ENCODE data around the gene FLT4.

Gene FLT4

GRCh38 chr5:180640861-180641565, 8.4 kb downstream of the FLT4 start:
- DNase-seq: no peak

GRCh38 chr5:180640611-180640860, 8.9 kb downstream of the FLT4 start:
- no peak for DNase-seq

GRCh38 chr5:180639741-180640610, 9.4 kb downstream of the FLT4 start:
- DNase-seq: no peak

- DNase-seq: no peak
Measured at GRCh38 chr5:180639287-180639686, 10.1 kb downstream of the FLT4 start.

- DNase-seq: no peak
Measured at GRCh38 chr5:180637962-180638680, 11.3 kb downstream of the FLT4 start.

GRCh38 chr5:180636403-180637075, 12.9 kb downstream of the FLT4 start:
- no peak for DNase-seq

- DNase-seq: no peak
Measured at GRCh38 chr5:180636016-180636402, 13.4 kb downstream of the FLT4 start.

GRCh38 chr5:180633283-180634177, 15.9 kb downstream of the FLT4 start:
- DNase-seq: no peak

GRCh38 chr5:180632768-180633167, 16.6 kb downstream of the FLT4 start:
- DNase-seq: no peak

GRCh38 chr5:180631549-180632383, 17.6 kb downstream of the FLT4 start:
- DNase-seq: peak; percentile 95

GRCh38 chr5:180630426-180630825, 19.0 kb downstream of the FLT4 start:
- DNase-seq: no peak

- no peak for DNase-seq
Measured at GRCh38 chr5:180629831-180630382, 19.5 kb downstream of the FLT4 start.

GRCh38 chr5:180628827-180629750, 20.3 kb downstream of the FLT4 start:
- no peak for DNase-seq

- no peak for DNase-seq
Measured at GRCh38 chr5:180628211-180628610, 21.2 kb downstream of the FLT4 start.

GRCh38 chr5:180627386-180628120, 21.8 kb downstream of the FLT4 start:
- DNase-seq: no peak

- no peak for DNase-seq
Measured at GRCh38 chr5:180626661-180627385, 22.6 kb downstream of the FLT4 start.

GRCh38 chr5:180625791-180626660, 23.4 kb downstream of the FLT4 start:
- DNase-seq: no peak

Measured in DMS 273 treated with DMSO at 0.1 percent for 48 hours (cell line).